Progenitor cell of endocrine pancreas (in vitro differentiated cells): ENCODE data around the gene SNAP25. TPM values are rescaled to one million over a fixed set of nuclear protein-coding genes. Genes with fewer than 3 reads are reported as not detected.

ENCODE experiments used
- DNase-seq: peaks from one replicate; pipeline ENCODE4 v3.0.0; 2021; ENCODE audit warnings: low spot score; ENCODE audit not compliant: unreplicated experiment
- H3K27ac Mint-ChIP-seq: 2 replicates; pipeline ENCODE4 v1.8.0; 2021; ENCODE audit warnings: mild to moderate bottlenecking, moderate library complexity, mixed read lengths
- H3K27me3 Mint-ChIP-seq: 2 replicates; pipeline ENCODE4 v1.8.0; 2021; ENCODE audit warnings: mixed read lengths
- H3K36me3 Mint-ChIP-seq: 2 replicates; pipeline ENCODE4 v1.8.0; 2022; ENCODE audit warnings: mixed read lengths; ENCODE audit not compliant: insufficient read depth
- H3K4me1 Mint-ChIP-seq: 2 replicates; pipeline ENCODE4 v1.8.0; 2021; ENCODE audit warnings: low read depth, mixed read lengths
- H3K4me3 Mint-ChIP-seq: 2 replicates; pipeline ENCODE4 v1.8.0; 2021; ENCODE audit warnings: low read depth, mild to moderate bottlenecking, moderate library complexity, mixed read lengths
- H3K9me3 Mint-ChIP-seq: 2 replicates; pipeline ENCODE4 v1.8.0; 2021; ENCODE audit warnings: low read depth, mixed read lengths
- CTCF ChIP-seq: fragments of 200-600 bp; sonication (generic); IDR thresholded peaks from one replicate; pipeline ENCODE4 v1.5.0; 2021; ENCODE audit warnings: antibody characterized with exemption, mild to moderate bottlenecking; ENCODE audit not compliant: unreplicated experiment
- total RNA-seq: library from RNA; stranded (reverse); gene quantifications from 2 replicates; pipeline ENCODE4 v1.2.1, GENCODE V29; 2021

The SNAP25 gene
- total RNA-seq, 1 donor from 2014 or later: 7.7 TPM

- peak overlapping the region; percentile 66 for H3K4me3 Mint-ChIP-seq
- H3K27ac Mint-ChIP-seq: no peak overlapping the region
- no peaks in the 10 kb centered on the region for H3K36me3 Mint-ChIP-seq
- no peak for DNase-seq
- H3K4me1 Mint-ChIP-seq: peaks cover 6% of the 10 kb centered on the region
- H3K9me3 Mint-ChIP-seq: peaks cover 5% of the 10 kb centered on the region
- TF ChIP-seq CTCF: no peak
- peaks cover 77% of the 10 kb centered on the region for H3K27me3 Mint-ChIP-seq
Measured at GRCh38 chr20:10172998-10173655, 45.5 kb upstream of the SNAP25 start.

- H3K36me3 Mint-ChIP-seq: no peaks in the 10 kb centered on the region
- H3K4me1 Mint-ChIP-seq: peaks cover 7% of the 10 kb centered on the region
- H3K27ac Mint-ChIP-seq: no peak overlapping the region
- H3K4me3 Mint-ChIP-seq: no peak overlapping the region
- TF ChIP-seq CTCF: no peak
- H3K9me3 Mint-ChIP-seq: no peaks in the 10 kb centered on the region
- no peak for DNase-seq
- H3K27me3 Mint-ChIP-seq: peaks cover 66% of the 10 kb centered on the region
Measured at GRCh38 chr20:10174400-10174799, 44.2 kb upstream of the SNAP25 start.

- H3K27ac Mint-ChIP-seq: no peak overlapping the region
- DNase-seq: no peak
- H3K27me3 Mint-ChIP-seq: peaks cover 48% of the 10 kb centered on the region
- no peaks in the 10 kb centered on the region for H3K36me3 Mint-ChIP-seq
- no peak overlapping the region for H3K4me3 Mint-ChIP-seq
- TF ChIP-seq CTCF: no peak
- peaks cover 4% of the 10 kb centered on the region for H3K4me1 Mint-ChIP-seq
- H3K9me3 Mint-ChIP-seq: no peaks in the 10 kb centered on the region
Measured at GRCh38 chr20:10177326-10177725, 41.3 kb upstream of the SNAP25 start.

GRCh38 chr20:10178091-10178490, 40.5 kb upstream of the SNAP25 start:
- Mint-ChIP-seq H3K27ac (no peak overlapping the region), H3K9me3 (no peaks in the 10 kb centered on the region), H3K4me1 (peaks cover 3% of the 10 kb centered on the region), H3K27me3 (peaks cover 41% of the 10 kb centered on the region), H3K4me3 (no peak overlapping the region), H3K36me3 (no peaks in the 10 kb centered on the region)
- DNase-seq: no peak
- no peak for TF ChIP-seq CTCF

- H3K4me3 Mint-ChIP-seq: no peak overlapping the region
- H3K36me3 Mint-ChIP-seq: no peaks in the 10 kb centered on the region
- H3K4me1 Mint-ChIP-seq: peaks cover 3% of the 10 kb centered on the region
- no peaks in the 10 kb centered on the region for H3K9me3 Mint-ChIP-seq
- no peak overlapping the region for H3K27ac Mint-ChIP-seq
- DNase-seq: no peak
- no peak for TF ChIP-seq CTCF
- H3K27me3 Mint-ChIP-seq: peaks cover 37% of the 10 kb centered on the region
Measured at GRCh38 chr20:10178727-10179313, 39.8 kb upstream of the SNAP25 start.
